ENCODE data around the gene LAIR2.

The LAIR2 gene

DNA sequence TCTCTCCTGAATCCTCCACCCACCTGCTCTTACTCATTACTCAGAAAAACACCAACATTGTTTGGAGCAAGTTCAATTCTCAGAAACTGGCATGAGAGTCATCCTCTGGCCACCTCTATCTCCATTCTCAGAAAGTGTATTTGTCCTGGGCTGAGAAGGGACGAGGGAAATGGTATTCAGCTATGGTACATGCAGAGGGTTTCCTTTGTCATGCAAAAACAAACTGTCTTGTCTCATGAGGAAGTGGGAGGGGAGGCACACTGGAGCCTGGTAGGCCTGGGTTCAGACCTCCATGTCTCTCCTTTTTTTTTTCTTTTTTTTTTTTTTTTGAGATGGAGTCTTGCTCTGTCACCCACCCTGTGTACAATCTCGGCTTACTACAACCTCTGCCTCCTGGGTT is 39.1 kb downstream of the LAIR2 start:
- DNase-seq, result no peak

DNA sequence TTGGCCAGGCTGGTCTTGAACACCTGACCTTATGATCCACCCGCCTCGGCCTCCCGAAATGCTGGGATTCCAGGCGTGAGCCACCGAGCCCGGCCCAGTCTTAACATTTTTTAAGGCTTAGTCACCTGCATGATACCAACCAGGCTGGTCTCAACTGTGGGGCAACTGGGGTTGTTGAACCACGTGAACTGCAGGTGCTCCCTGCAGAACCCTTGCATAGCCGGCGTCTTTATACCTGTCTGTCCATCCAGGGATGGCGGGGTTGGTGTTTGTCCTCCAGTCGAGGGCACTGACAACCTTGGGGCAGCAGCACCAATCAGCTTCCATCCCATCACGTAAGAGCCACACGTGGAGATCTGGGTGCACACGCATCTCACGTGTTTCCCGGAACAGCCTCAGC is 46.2 kb downstream of the LAIR2 start:
- DNase-seq, result no peak

DNA sequence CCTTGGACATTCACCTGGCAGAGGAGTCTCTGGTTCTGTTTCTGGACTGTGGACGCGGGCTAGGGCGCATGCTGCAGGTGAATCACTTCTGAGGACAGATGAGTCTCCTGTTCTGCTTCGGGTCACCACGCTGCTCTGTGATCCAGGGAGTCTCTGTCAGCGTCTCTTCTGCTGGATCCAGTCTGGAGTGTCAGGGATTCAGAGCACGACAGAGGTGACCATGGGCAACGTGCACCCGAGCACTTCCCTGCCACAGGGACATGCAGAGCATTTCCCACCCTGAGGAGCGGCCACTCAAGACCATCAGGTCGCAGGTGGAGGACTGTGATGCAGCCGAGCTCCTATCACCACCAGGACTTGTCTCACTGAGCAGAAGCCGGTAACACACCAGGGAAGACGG is 46.6 kb downstream of the LAIR2 start:
- DNase-seq, result no peak

GRCh38 chr19:54551293-54551692 is 48.7 kb downstream of the LAIR2 start:
- DNase-seq, result no peak

DNA sequence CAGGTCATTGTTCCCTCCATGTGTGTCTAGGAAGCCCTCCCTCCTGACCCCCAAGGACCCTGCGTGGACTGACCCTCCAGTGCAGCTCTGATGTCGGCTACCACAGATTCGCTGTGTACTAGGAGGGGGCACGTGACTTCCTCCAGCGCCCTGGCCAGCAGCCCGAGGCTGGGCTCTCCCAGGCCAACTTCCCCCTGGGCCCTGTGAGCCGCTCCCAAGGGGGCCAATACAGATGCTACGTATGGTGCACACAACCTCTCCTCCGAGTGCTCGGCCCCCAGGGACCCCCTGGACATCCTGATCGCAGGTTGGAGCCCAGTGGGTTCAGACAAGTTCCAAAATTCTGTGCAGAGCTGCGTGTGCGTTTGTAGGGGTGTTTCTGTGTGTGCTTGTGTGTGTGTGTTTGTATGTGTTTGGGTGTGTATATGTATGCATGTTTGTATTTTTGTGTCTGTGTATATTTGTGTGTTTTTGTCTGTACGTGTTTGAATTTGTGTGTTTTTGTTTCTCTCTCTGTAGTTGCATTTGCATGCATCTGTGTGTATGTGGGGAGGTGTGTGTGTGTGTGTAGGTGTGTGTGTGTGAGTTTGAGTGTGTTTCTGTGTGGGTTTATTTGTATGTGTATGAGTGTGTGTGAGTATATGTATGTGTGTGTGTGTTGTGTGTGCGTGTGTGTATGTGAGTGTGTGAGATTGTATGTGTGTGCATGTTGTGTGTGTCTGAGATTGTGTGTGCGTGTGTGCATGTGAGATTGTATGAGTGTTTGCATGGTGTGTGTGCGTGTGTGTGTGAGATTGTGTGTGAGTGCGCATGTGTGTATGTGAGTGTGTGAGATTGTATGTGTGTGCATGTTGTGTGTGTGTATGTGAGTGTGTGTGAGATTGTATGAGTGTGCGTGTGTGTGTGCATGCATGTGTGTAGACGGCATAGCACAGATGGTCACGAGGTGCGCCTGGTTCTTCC is 49.6 kb downstream of the LAIR2 start:
- DNase-seq, result no peak

GRCh38 chr19:54552913-54553310 is 50.3 kb downstream of the LAIR2 start:
- DNase-seq, result no peak

DNA sequence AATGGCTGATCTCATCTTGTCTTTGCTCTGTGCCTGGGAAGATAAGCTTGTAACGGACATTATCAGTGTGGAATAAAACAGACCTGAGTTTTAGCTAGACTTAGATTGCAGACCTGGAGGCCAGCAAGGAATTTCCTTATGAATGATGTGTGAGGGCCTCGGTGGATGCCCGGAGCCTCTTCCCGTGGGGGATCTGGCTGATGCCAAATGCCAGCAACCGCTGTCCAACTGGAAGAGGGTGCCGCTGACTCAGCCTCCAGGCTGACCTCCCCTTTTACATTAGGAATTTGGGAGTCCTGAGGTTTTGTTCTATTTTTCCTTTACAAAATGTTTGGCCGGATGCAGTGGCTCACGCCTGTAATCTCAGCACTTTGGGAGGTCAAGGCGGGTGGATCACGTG is 51.4 kb downstream of the LAIR2 start:
- no peak for DNase-seq

GRCh38 chr19:54554896-54555295 is 52.3 kb downstream of the LAIR2 start:
- no peak for DNase-seq

GRCh38 chr19:54556194-54556593 is 53.6 kb downstream of the LAIR2 start:
- DNase-seq, result no peak

DNA sequence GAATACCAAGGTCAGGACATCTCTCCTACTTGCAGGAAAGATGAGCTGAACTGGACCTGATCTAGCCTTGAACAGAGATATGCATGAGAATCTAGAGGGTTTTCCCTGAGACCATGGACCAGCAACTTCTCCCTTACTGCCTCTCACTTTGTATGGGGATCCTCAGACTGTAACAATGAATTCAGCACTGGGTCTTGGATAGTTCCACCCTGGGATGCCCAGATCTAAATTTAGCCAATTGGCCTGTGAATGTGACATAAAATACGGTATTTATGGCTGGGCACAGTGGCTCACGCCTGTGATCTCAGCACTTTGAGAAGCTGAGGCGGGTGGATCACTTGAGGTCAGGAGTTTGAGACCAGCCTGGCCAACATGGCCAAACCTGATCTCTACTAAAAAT is 55.7 kb downstream of the LAIR2 start:
- no peak for DNase-seq
